Activated CD8-positive, alpha-beta memory T cell treated with anti-CD3 and anti-CD28 coated beads, Interleukin-2, amount 50 U/mL, for 4 hours (primary cell): ENCODE data around the gene LRRN3.
A peak's percentile ranks its signal among the peaks of the same experiment; 100 is the strongest.

ENCODE experiments used
- DNase-seq: peaks from one replicate; pipeline ENCODE4 v3.0.0-alpha.2; 2020

LRRN3 gene

GRCh38 chr7:111080495-111081105 is 10.3 kb upstream of the LRRN3 start:
- no peak for DNase-seq

GRCh38 chr7:111081546-111082267 is 9.2 kb upstream of the LRRN3 start:
- no peak for DNase-seq

DNA sequence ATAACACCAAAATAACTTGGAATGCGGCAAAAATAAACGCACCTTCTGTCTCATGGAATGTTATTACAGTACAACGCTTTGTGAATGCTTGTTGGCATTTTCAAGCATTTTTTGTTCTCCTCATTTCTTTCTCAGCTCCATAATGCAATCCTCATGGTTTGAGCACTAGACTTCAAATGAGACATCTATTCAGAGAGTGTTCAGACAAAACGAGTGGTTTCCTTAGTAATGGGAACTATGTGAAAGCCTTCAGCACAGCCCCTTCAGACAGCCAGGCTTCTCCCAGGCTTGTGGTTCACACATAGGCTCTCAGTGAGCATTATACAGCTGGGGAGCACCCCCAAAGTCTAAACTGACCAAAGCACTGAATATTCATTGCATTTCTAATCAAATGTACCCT is 8.6 kb upstream of the LRRN3 start:
- DNase-seq = no peak

DNA sequence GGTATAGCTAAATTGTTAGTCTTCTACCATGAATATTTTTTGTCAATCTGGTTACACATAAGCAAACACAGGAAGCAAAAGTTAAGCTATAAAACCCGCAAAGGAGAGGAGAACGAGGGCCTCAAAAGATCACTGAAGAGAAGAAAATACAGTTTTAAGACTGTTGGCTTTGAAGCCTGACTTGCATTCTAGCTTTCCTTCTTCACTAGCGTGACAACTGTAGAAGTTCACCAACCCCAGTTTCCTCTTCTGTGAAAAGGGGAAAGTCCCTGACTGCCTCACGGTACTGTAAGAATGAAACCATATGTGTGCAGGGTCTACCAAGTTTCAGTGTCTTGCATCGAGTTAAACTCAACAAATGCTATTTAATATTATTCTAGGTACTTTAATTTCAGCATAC is 7.5 kb upstream of the LRRN3 start:
- peak; percentile 21 for DNase-seq

GRCh38 chr7:111085356-111085755 is 5.6 kb upstream of the LRRN3 start:
- no peak for DNase-seq

DNA sequence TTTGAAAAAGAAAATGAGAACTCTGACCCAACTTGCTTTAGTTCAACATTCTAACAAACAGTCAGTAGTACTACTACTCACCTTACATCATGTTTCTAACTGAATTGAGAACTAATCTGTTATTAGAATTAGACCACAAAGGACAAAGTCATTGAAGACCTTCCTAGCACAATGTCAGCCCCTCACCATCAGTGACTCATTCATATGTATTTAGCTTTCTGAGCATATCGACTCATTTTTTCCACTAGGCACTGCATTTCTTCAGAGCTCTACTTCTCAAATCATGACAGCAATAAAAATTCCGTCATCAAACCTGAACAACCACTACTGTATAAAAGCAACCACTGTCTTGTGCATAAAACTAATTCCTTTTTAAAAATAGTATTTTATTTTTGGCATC is 4.4 kb upstream of the LRRN3 start:
- DNase-seq = no peak

- no peak for DNase-seq
These were observed 2.6 kb upstream of the LRRN3 start for GRCh38 chr7:111088328-111088727.

- no peak for DNase-seq
These were observed 1.0 kb upstream of the LRRN3 start for GRCh38 chr7:111089822-111090426.

DNA sequence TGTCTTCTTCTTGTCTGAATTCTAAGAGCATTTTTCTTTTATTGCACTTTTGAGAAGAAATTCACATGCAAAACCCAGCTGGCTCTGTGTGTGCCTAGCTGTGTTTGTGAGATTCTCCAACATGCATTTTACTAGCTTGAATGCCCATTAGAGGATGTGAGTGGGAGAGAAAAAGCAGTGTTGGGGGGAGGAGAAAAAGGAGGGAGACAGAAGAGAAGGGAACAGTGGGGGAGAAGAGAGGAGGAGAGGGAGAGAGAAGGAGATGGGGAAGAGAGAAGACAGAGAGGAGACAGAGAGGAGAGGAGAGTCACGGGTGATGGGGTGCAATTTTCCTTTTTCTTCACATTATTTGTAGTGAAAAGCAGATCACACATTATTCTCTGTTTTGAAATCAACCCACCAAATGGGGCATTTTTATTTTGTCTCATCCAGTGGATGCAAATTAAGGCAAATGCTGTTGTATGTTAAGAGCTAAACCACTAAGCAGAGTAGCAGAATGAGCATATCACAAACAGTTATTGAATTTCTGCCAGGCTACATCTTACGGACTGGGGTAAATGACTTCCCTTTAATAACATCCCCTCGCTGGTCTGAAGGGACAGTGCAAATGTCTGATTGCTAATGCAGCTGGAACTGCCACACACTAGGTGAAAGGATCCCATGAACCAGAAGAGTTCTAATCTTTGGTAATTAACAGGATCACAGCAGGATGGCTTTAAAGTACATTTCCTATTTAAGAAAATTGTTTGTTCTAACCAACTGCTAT is 849 bp downstream of the LRRN3 start:
- no peak for DNase-seq

- DNase-seq = no peak
These were observed 1.7 kb downstream of the LRRN3 start for GRCh38 chr7:111092406-111093236.

DNA sequence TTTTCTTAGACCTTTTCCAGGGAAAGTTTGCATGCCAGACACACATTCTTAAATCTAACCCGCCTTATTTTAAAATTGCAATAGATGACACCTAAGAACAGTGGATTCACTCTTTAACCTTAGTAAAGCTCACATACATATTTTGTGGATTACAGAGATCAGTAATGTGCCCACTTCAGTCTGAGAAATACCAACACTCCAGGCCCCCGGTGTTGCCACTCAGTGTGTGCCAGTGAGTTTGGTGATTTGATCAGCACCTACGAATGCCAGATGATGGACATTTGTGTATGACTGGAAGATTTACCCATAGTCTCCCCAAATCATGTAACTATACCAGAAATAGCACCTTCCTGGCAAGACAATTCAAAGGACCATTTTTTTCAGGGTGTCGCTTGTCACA is 2.6 kb downstream of the LRRN3 start:
- DNase-seq = no peak

DNA sequence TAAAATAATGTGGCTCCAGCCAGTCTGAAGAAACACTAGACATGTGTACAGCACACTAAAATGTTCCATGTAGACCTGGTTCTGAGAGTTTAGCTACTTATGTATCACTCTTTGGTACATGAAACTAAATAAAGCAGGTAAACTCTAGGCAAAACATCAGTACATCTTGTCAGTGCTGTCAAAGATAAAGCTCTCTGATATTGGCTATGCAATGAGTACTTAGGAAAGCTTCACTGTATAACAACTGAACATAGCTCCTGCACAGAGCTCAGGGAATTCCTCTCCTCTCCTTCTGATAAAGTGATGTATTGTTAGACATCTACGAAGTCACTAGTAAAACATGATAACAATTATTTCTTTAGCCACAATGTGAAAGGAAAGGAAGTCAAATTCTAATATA is 3.5 kb downstream of the LRRN3 start:
- no peak for DNase-seq

DNA sequence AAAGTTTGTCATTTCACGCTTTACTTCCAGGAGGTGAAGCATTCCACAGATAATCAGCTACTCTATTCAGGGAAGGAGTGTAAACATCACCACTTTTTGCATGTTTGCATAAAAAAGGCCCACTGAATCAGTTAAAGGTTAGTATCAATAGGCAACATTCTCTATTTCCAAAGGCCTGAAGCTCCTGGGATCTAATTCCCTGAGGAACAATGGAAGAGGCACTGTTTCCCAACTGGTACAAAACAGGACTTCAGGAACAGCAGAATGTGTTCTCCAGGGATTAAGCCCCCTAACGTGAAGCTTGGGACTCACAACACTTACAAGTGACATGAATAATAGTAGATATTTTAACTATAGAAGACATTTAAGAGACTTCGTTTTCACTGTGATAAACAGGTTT is 6.1 kb downstream of the LRRN3 start:
- DNase-seq = no peak

DNA sequence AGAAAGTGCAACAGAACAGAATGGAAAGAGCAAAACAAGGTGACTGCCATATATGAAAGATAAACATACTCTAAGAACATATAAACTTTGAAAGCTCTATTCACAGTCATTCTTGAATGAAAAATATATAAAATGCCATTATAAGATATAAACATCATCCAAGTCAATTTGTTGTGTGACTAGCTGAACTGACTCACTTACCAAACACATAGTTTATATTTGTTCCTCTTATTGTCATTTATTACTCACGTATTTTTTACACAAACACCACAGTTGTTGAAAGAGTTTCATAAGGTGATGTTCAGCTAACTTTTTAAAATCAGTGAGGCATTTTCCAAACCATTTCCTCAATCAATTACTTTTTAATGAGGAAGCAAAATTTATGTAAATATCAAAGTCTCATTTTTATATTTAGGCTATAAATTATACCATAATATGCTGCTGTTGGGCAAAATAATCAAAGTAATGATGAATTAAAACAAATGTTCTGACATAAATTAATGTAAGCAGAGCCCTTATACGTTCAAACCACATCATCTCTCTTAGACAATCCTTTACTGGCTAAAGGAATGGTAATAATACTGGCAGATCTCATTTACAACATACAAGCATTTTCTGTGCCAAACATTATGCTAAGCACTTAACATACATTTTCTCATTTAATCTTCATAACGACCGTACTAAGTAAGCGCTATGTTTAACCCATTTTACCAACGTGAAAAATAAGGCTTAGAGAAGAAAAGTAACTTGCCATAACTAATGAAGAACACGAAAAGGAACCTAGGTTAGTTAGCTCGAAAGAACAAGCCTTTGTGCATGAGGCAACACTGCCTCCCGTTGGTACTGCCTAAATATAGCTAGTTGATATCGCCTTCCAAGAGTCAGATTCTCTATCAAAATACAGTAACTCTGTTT is 7.3 kb downstream of the LRRN3 start:
- DNase-seq = peak; percentile 65

DNA sequence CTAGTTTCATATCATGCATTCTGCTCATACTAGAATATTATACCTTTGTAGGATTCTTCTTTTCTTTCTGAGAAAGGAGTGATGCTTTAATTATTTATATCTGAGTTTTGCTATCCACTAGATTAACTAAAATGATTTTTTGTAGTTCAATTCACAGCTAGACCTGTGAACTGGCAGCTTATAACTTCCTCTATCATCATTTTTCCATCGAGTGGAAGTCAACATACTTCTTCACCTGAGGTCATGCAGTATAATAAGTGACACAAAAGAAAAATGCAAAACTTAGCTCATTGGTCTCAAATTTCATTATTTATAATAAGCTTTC is 8.0 kb downstream of the LRRN3 start:
- DNase-seq = no peak

- no peak for DNase-seq
These were observed 11.1 kb downstream of the LRRN3 start for GRCh38 chr7:111101856-111102646.

- DNase-seq = no peak
These were observed 12.2 kb downstream of the LRRN3 start for GRCh38 chr7:111103136-111103535.

DNA sequence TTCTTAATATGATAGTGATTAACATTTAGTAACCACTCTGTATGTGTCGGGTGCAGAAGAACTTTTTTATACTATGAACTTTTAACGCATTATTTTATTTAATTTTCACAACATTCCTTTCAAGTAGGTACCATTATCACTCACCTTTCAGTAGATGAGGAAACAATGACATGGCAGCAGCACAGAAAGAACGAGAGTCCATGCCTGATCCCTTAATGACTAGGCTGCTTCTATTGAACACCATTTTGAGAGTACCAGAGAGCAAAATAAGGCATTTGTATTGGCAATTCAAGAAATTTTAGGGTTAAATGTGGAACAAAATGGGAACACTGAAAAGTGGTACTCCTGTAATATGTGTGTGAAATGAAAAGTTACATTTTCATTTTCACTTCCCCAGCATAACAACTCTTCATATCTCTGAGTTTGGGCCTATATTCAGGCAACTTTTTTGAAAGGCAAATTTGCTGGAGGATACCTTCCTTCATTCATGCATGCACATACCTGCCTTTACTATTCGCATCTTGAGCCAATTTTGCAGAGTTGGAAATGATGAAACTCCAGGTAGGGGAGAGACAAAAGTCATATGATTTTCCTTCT is 12.8 kb downstream of the LRRN3 start:
- no peak for DNase-seq

DNA sequence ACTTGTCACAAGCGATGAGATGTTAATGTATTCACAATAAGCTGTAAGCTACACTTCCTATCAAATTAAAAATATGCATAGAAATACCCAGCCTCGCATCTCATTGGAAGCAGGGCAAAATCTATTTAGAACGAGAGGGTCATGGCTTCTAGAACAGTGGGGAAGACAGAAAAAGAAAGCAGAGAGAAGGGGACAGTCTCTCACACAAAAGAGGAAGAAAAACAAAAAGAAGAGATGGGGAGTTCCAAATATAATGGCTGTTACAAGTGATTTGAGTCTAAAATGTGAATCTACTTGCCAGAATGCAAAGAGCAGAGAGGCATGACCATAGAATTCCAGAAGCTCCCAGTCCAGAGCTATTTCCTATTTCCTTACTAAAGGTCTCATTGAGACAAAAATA is 13.8 kb downstream of the LRRN3 start:
- DNase-seq = no peak

DNA sequence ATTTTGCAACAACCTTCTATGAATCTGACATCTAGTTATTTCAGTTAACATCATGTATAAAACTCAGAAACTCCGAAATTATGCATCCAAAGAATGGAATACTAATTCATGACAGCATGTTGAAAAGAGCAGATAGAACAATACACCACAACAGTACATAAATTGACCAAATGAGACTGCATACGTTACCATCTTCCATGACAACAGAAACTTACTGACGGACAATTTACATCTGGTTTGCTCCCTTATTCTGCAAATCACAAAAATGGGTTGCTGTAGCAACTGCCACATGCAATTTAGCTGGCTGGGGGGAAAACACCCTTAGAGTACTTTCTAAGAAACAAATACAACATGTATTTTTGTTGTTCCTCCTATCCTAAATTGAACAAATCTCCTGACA is 14.3 kb downstream of the LRRN3 start:
- no peak for DNase-seq

DNA sequence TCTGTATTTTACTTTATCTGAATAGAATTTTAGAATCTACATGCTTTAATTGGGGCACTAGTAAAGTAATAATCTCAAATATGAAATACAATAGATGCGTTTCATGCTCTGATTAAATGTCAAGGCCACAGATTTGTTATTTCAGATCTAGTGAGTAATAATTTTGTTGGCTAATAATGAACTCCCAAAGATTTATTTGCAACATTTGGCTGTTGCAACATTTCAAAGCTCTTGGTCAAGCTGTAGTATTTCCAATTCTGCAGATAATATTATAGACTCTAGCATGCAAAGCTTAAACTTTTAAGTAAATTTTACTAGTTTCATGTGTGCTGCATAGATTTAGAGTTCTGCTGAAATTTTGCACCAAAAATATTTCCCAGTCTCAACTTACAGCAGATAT is 16.7 kb downstream of the LRRN3 start:
- DNase-seq = no peak
